ENCODE results near the gene SLC35C1. TPM values are rescaled to one million over a fixed set of nuclear protein-coding genes. Genes with fewer than 3 reads are reported as not detected.

Gene SLC35C1
- total and polyA plus RNA-seq, 7 donors, result 5.3 to 38.9 (median 8.6) TPM

DNA sequence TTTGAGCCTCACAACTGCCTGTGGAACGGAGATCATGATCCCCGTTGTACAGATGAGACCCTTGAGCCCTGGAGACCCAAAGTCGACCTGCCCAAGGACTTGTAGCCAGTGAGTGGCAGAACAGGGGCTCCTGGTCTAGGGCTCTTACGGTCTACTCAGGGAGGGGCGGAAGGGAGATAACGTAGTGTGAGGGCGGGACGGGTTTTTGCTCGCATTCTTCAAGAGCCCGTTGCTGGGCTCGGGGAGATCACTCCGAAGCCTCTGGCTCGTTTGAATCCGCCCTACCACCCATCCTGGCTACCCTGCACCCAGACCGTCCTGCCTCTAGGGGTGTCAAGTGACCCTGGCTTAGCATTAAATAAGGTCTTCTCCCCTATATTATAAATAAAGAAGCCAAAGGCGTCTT is 43.0 kb downstream of the SLC35C1 start:
- peaks cover 0 to 67% (median 60%) of the 10 kb centered on the region in 4 donors for H3K4me1 ChIP-seq
- TF ChIP-seq POLR2AphosphoS5 (IDR thresholded peaks at IDR 0.05) (peak in 1 of 4 donors; percentile 28), EP300 (IDR thresholded peaks at IDR 0.05) (no peak), POLR2A (IDR thresholded peaks at IDR 0.05) (no peak)
- TF ChIP-seq, protein P1, sequence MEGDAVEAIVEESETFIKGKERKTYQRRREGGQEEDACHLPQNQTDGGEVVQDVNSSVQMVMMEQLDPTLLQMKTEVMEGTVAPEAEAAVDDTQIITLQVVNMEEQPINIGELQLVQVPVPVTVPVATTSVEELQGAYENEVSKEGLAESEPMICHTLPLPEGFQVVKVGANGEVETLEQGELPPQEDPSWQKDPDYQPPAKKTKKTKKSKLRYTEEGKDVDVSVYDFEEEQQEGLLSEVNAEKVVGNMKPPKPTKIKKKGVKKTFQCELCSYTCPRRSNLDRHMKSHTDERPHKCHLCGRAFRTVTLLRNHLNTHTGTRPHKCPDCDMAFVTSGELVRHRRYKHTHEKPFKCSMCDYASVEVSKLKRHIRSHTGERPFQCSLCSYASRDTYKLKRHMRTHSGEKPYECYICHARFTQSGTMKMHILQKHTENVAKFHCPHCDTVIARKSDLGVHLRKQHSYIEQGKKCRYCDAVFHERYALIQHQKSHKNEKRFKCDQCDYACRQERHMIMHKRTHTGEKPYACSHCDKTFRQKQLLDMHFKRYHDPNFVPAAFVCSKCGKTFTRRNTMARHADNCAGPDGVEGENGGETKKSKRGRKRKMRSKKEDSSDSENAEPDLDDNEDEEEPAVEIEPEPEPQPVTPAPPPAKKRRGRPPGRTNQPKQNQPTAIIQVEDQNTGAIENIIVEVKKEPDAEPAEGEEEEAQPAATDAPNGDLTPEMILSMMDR (IDR thresholded peaks at IDR 0.05), result peak in 2 of 4 experiments; percentile 10 to 19
- H3K27ac ChIP-seq, result peak overlapping the region; percentile 98 to 99 (median 99)
- no peaks in the 10 kb centered on the region for H3K9me3 ChIP-seq
- intact Hi-C loops (cut with DNase I), result loop anchor here (2.0 to 5.0 kb wide), 2 partner anchors 43 to 274 kb away; partner anchors contain the start of genes PHF21A and SLC35C1
- DNase-seq, result peak; percentile 80
- no peaks in the 10 kb centered on the region for H3K36me3 ChIP-seq
- no peaks in the 10 kb centered on the region for H3K27me3 ChIP-seq
- 1% methylated on average over 16 of the region's 16 CpGs for WGBS, 2 donors
- peak overlapping the region; percentile 90 to 98 (median 94) for H3K4me3 ChIP-seq

DNA sequence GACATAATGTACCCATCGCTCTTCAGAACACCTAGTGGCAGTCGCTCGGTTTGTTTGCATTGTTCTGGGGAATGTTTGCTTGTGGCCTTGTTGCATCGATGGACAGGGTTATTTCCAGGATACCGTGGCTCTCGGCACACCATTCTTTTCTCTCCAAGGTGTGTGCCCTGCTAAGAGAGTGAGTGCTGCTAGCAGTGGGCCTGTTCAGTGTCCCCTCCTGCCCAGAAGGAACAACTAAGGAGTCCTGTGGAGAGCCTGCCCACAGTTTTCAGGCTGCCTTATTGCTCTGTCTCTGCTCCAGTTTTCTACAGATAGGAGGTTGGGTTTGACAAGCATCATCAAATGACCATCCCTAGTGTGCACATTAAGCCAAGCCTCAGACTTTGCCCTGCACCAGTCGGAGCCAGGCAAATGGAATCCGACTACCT is 43.7 kb downstream of the SLC35C1 start:
- no peak for DNase-seq
- Histone ChIP-seq H3K4me3 (peak overlapping the region; percentile 90 to 98 (median 94)), H3K9me3 (no peaks in the 10 kb centered on the region), H3K27ac (peak overlapping the region; percentile 98 to 99 (median 99)), H3K27me3 (no peaks in the 10 kb centered on the region), H3K4me1 (peaks cover 0 to 70% (median 63%) of the 10 kb centered on the region in 4 donors), H3K36me3 (no peaks in the 10 kb centered on the region)
- intact Hi-C loops (cut with DNase I), result loop anchor here (5.0 kb wide), 1 partner anchor 274 kb away; the partner anchor contains the start of gene PHF21A
- WGBS, 2 donors, result 20 to 64% methylated on average over 8 of the region's 8 CpGs
- TF ChIP-seq POLR2AphosphoS5 (IDR thresholded peaks at IDR 0.05), result no peak

DNA sequence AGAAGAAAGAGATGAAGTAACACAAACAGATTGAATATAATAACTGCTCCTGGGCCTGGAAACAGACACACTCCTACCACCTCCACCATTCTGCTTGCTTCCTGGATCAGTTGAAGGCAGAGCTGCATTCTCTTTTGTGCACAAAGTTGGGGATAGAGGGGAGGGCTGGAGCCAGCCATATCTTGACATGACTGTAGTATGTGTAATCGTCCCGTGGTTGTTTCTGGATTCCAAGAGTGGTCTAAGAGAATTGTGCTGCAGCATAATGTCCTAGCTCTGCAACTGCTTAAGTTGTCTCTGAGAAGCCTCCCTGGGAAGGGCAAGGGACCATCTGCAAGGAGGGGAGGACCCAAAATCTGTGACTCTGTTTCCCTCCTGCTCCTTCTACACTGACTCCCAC is 45.5 kb downstream of the SLC35C1 start:
- 85 to 91% methylated on average over 2 of the region's 2 CpGs for WGBS, 2 donors
- Histone ChIP-seq H3K4me3 (no peak overlapping the region), H3K27ac (peak overlapping the region in 3 of 4 donors; percentile 4 to 99 (median 90)), H3K9me3 (no peaks in the 10 kb centered on the region), H3K36me3 (no peaks in the 10 kb centered on the region), H3K4me1 (peaks cover 0 to 86% (median 79%) of the 10 kb centered on the region in 4 donors), H3K27me3 (no peaks in the 10 kb centered on the region)
- DNase-seq, result no peak
- TF ChIP-seq, protein P1 (IDR thresholded peaks at IDR 0.05), result no peak
- TF ChIP-seq EP300 (IDR thresholded peaks at IDR 0.05), result no peak
- no peak for TF ChIP-seq POLR2AphosphoS5 (IDR thresholded peaks at IDR 0.05)
- TF ChIP-seq POLR2A (IDR thresholded peaks at IDR 0.05), result no peak
- intact Hi-C loops (cut with DNase I), result no loop called here

DNA sequence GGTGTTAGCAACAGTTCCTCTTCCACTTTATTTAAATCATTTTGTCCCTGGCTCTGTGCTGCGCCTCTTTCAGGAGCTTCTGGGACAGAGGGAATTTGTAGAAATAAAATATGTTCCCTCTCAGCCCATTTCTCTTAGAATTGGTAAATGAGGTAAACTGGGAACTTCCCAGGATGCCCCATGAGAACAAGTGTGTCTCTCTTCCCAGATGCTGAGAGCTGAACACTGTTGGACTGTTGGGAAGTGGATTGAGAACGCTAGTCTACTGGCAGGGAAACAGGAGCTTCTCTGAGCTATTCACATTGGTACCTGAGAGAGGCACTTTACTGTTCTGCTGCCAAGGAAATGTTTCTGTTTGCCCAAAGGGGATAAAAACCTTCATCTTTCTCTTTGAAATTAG is 46.3 kb downstream of the SLC35C1 start:
- no peaks in the 10 kb centered on the region for H3K27me3 ChIP-seq
- H3K4me3 ChIP-seq, result no peak overlapping the region
- no peak for DNase-seq
- TF ChIP-seq, protein P1 (IDR thresholded peaks at IDR 0.05), result no peak
- TF ChIP-seq EP300 (IDR thresholded peaks at IDR 0.05), result no peak
- no peaks in the 10 kb centered on the region for H3K36me3 ChIP-seq
- H3K4me1 ChIP-seq, result peaks cover 0 to 91% (median 85%) of the 10 kb centered on the region in 4 donors
- 89 to 91% methylated on average over 2 of the region's 2 CpGs for WGBS, 2 donors
- no peaks in the 10 kb centered on the region for H3K9me3 ChIP-seq
- H3K27ac ChIP-seq, result peak overlapping the region in 3 of 4 donors; percentile 86 to 99 (median 90)
- intact Hi-C loops (cut with DNase I), result no loop called here

DNA sequence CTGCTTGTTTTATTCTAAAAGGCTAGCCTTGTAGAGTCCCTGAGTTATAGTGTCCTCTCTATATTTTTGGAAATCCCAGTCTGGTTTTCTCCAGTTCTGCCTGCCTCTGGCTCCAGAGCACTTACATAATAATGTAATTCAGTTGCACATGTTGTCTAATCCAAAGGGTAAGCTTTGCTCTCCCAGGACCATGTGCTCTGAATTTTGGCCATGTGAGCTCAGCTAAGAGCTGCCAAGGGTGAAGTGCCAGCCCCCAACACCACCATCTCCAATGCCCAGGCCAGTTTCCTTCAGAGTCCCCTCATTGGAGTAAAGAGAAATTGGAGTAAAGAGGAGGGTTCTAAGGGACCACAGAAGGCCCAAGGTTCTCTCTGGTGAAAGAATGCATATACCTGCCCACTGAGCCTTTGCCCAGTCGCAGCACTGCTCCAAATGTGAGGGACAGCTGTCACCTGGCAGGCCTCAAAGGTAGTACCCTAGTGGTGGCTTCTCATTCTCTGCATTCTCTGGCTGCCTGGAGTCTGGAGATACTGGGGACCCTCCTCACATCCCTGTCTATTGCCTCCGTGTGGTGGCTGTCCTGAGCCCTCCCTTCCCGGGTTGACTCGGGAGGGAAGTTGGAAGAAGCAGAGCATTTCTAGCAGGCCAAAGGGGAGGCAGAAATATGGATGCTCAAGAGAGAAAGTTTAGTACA is 47.2 kb downstream of the SLC35C1 start:
- Histone ChIP-seq H3K4me1 (peaks cover 0 to 94% (median 91%) of the 10 kb centered on the region in 4 donors), H3K36me3 (no peaks in the 10 kb centered on the region), H3K9me3 (no peaks in the 10 kb centered on the region), H3K27ac (peak overlapping the region; percentile 21 to 99 (median 88)), H3K27me3 (no peaks in the 10 kb centered on the region), H3K4me3 (no peak overlapping the region)
- TF ChIP-seq POLR2AphosphoS5 (IDR thresholded peaks at IDR 0.05) (no peak), POLR2A (IDR thresholded peaks at IDR 0.05) (no peak), EP300 (IDR thresholded peaks at IDR 0.05) (no peak)
- TF ChIP-seq, protein P1 (IDR thresholded peaks at IDR 0.05), result no peak
- intact Hi-C loops (cut with DNase I), result no loop called here
- DNase-seq, result no peak
- 75 to 85% methylated on average over 4 of the region's 4 CpGs for WGBS, 2 donors

Measured in sigmoid colon (tissue), 7 donors.